ENCODE results near the gene MCM3. TPM values are rescaled to one million over a fixed set of nuclear protein-coding genes. Genes with fewer than 3 reads are reported as not detected.
A peak's percentile ranks its signal among the peaks of the same experiment; 100 is the strongest.

Gene MCM3
- total and polyA plus RNA-seq, 2 donors from 2014 or later, result 19.7 to 40.9 TPM

DNA sequence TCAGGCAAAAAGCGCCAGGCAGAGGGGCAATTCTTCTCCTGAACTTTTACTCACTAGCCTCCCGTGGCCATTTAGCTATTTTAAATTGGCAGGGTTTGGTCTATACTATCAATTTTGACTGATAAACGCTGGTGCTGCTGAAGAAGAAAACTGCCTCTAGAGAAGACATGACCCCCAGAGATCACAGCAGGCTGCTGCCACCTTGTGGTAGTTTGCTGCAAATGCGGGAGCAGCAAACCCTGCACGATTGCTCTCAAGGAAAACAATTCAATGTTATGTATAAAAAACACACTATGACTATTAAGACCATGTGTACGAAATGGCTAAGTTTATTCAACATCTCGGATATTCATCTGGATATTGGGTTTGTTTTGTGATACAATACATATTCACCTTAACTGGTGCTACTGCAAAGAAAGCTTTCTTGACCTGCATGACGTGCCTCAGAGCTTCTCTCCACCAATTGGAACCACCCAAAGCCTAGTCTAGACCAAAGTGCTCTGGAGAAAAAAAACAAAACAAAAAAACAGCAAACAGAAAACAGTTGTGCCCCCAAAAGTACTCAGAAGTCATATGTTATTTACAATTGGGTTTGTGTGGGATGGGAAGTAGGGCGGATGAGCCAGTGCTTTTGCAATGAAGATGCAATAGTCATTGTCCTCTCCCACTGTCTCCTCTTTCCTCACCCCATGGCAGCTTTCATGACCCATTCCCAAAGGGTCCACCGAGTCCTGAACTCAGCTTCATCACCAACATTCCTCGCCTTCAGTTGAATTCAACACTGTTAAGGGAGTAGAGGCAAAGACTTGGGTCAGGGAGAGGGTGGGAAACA, 20.6 kb downstream of the MCM3 start:
- no peaks in the 10 kb centered on the region for H3K9me3 ChIP-seq (ENCODE audit: control insufficient read depth in 2 of 3, insufficient read depth in 1 of 3, low read length in 3 of 3)
- H3K9ac ChIP-seq (ENCODE audit: low read length in 3 of 3), result no peak overlapping the region
- no peaks in the 10 kb centered on the region for H3K27me3 ChIP-seq (ENCODE audit: control insufficient read depth, insufficient read depth, low read length)
- FAIRE-seq (no peak), DNase-seq (peak; percentile 69 to 84 (median 74))
- H3K4me3 ChIP-seq (ENCODE audit: low read length in 3 of 3), result no peak overlapping the region
- TF ChIP-seq, protein P1, sequence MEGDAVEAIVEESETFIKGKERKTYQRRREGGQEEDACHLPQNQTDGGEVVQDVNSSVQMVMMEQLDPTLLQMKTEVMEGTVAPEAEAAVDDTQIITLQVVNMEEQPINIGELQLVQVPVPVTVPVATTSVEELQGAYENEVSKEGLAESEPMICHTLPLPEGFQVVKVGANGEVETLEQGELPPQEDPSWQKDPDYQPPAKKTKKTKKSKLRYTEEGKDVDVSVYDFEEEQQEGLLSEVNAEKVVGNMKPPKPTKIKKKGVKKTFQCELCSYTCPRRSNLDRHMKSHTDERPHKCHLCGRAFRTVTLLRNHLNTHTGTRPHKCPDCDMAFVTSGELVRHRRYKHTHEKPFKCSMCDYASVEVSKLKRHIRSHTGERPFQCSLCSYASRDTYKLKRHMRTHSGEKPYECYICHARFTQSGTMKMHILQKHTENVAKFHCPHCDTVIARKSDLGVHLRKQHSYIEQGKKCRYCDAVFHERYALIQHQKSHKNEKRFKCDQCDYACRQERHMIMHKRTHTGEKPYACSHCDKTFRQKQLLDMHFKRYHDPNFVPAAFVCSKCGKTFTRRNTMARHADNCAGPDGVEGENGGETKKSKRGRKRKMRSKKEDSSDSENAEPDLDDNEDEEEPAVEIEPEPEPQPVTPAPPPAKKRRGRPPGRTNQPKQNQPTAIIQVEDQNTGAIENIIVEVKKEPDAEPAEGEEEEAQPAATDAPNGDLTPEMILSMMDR (IDR thresholded peaks at IDR 0.05; ENCODE audit: borderline replicate concordance, extremely low read depth, insufficient read depth), result peak; percentile 93
- no peak overlapping the region for H3K27ac ChIP-seq (ENCODE audit: low read depth in 2 of 2, low read length in 2 of 2)
- intact Hi-C loops (cut with DNase I), result no loop called here
- peaks cover 2 to 15% (median 14%) of the 10 kb centered on the region in 3 donors for H3K36me3 ChIP-seq (ENCODE audit: control insufficient read depth in 2 of 3, insufficient read depth in 3 of 3, low read length in 3 of 3)
- H3K4me1 ChIP-seq (ENCODE audit: control insufficient read depth in 2 of 3, insufficient read depth in 2 of 3, low read depth in 1 of 3, low read length in 3 of 3), result no peaks in the 10 kb centered on the region

DNA sequence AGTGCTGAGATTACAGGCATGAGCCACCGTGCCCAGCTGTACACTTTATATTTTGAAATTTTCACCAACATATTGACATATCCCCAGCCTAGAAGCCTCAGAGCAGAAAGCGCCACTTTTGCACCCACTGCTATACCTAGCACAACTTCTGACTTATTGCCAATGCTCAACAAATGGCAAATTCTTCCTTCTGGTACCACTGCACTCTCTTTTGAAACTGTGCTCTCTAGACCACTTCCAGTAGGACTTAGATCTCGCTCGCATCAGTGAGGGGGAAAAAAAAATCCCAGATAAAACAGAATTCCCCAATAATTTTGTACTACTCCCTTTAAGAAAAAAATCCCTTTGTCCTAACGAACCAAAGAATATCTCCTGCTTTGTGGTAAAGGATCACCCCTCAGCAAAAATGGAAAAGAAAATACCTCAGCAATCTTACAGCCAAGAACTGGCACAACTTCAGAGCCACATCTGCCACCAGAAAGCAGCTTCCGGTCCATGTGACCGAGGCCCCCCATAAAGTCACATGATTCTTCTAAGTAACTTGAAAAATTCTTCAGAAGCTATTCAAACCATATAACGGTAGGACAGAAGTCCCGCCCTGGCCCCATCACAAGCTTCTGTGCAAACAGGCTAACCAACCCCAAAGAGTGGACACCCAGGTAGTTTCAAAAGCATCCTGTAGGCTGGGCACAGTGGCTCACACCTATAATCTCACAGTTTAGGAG, 21.8 kb downstream of the MCM3 start:
- no peak for FAIRE-seq
- H3K36me3 ChIP-seq (ENCODE audit: control insufficient read depth in 2 of 3, insufficient read depth in 3 of 3, low read length in 3 of 3), result peaks cover under 1 to 14% (median 11%) of the 10 kb centered on the region in 3 donors
- intact Hi-C loops (cut with DNase I), result no loop called here

DNA sequence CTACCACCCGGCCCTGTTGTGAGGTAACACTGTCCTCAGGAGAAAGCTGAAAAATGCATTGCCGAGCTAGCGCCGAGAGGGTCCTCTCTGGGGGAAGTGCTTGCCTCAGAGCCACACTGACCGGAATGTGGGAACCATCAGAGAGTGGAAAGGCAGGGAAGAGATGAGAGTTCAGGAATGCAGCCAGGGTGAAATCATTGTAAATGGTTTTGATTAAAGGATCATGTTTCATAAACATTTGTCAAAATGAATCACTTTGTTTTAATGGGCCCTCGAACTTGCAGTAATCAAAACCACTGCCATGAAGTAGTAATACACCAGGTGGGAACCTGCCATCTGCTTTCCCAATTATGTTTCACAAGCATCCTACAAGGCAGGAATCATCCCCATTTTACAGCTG, 23.3 kb downstream of the MCM3 start:
- no peak overlapping the region for H3K4me3 ChIP-seq (ENCODE audit: low read length in 3 of 3)
- FAIRE-seq, result no peak
- no peak overlapping the region for H3K9ac ChIP-seq (ENCODE audit: low read length in 3 of 3)
- intact Hi-C loops (cut with DNase I), result no loop called here
- TF ChIP-seq, protein P1 (IDR thresholded peaks at IDR 0.05; ENCODE audit: borderline replicate concordance, extremely low read depth, insufficient read depth), result no peak
- no peaks in the 10 kb centered on the region for H3K27me3 ChIP-seq (ENCODE audit: control insufficient read depth, insufficient read depth, low read length)
- no peaks in the 10 kb centered on the region for H3K4me1 ChIP-seq (ENCODE audit: control insufficient read depth in 2 of 3, insufficient read depth in 2 of 3, low read depth in 1 of 3, low read length in 3 of 3)
- no peaks in the 10 kb centered on the region for H3K9me3 ChIP-seq (ENCODE audit: control insufficient read depth in 2 of 3, insufficient read depth in 1 of 3, low read length in 3 of 3)
- DNase-seq, result no peak
- peaks cover 0 to 11% (median 10%) of the 10 kb centered on the region in 3 donors for H3K36me3 ChIP-seq (ENCODE audit: control insufficient read depth in 2 of 3, insufficient read depth in 3 of 3, low read length in 3 of 3)
- no peak overlapping the region for H3K27ac ChIP-seq (ENCODE audit: low read depth in 2 of 2, low read length in 2 of 2)

More for the DNA sequence above, 21.8 kb downstream of the MCM3 start:
- H3K4me1 ChIP-seq (ENCODE audit: control insufficient read depth in 2 of 3, insufficient read depth in 2 of 3, low read depth in 1 of 3, low read length in 3 of 3), result no peaks in the 10 kb centered on the region
- H3K27me3 ChIP-seq (ENCODE audit: control insufficient read depth, insufficient read depth, low read length), result no peaks in the 10 kb centered on the region
- H3K9ac ChIP-seq (ENCODE audit: low read length in 3 of 3), result no peak overlapping the region
- H3K27ac ChIP-seq (ENCODE audit: low read depth in 2 of 2, low read length in 2 of 2), result no peak overlapping the region
- no peaks in the 10 kb centered on the region for H3K9me3 ChIP-seq (ENCODE audit: control insufficient read depth in 2 of 3, insufficient read depth in 1 of 3, low read length in 3 of 3)
- DNase-seq, result no peak
- TF ChIP-seq, protein P1 (IDR thresholded peaks at IDR 0.05; ENCODE audit: borderline replicate concordance, extremely low read depth, insufficient read depth), result no peak
- H3K4me3 ChIP-seq (ENCODE audit: low read length in 3 of 3), result no peak overlapping the region
